HUES6 (cell line): ENCODE results near the gene HNRNPLL.
"Not testable (repeated sequence)": the region's sequence is repeated elsewhere in the genome, so short reads cannot be mapped to it uniquely, and the experiment has no call there.

Experiments
- H3K27ac ChIP-seq: 2 replicates; pipeline ENCODE4 v1.7.0; 2013; ENCODE audit warnings: low read depth, mild to moderate bottlenecking, low read length, inconsistent platforms
- H3K27me3 ChIP-seq: 2 replicates; pipeline ENCODE4 v1.6.1; 2013; ENCODE audit warnings: low read length; ENCODE audit not compliant: control insufficient read depth, insufficient read depth
- H3K36me3 ChIP-seq: 2 replicates; pipeline ENCODE4 v1.6.1; 2013; ENCODE audit warnings: low read length; ENCODE audit not compliant: control insufficient read depth, insufficient read depth
- H3K4me1 ChIP-seq: 2 replicates; pipeline ENCODE4 v1.6.1; 2013; ENCODE audit warnings: low read length; ENCODE audit not compliant: control insufficient read depth, insufficient read depth
- H3K4me3 ChIP-seq: 2 replicates; pipeline ENCODE4 v1.5.1; 2013; ENCODE audit warnings: low read depth, low read length
- H3K9ac ChIP-seq: one replicate; pipeline ENCODE4 v1.6.1; 2013; ENCODE audit warnings: mild to moderate bottlenecking, low read length
- H3K9me3 ChIP-seq: 2 replicates; pipeline ENCODE4 v1.6.1; 2013; ENCODE audit warnings: low read depth, low read length; ENCODE audit not compliant: control insufficient read depth, insufficient read depth

The HNRNPLL gene

GRCh38 chr2:38617301-38617700 lies 14.6 kb upstream of the HNRNPLL start:
- H3K27me3 ChIP-seq: no peaks in the 10 kb centered on the region
- no peaks in the 10 kb centered on the region for H3K36me3 ChIP-seq
- H3K4me3 ChIP-seq: no peak overlapping the region
- H3K9me3 ChIP-seq: no peaks in the 10 kb centered on the region
- H3K27ac ChIP-seq: no peak overlapping the region
- peaks cover 14% of the 10 kb centered on the region for H3K4me1 ChIP-seq
- no peak overlapping the region for H3K9ac ChIP-seq

GRCh38 chr2:38615237-38615636 lies 12.5 kb upstream of the HNRNPLL start:
- Histone ChIP-seq H3K4me3 (no peak overlapping the region), H3K27me3 (no peaks in the 10 kb centered on the region), H3K9ac (no peak overlapping the region), H3K36me3 (no peaks in the 10 kb centered on the region), H3K9me3 (no peaks in the 10 kb centered on the region), H3K4me1 (peaks cover 14% of the 10 kb centered on the region), H3K27ac (no peak overlapping the region)

- Histone ChIP-seq H3K36me3 (no peaks in the 10 kb centered on the region), H3K9ac (no peak overlapping the region), H3K4me3 (no peak overlapping the region), H3K27me3 (no peaks in the 10 kb centered on the region), H3K4me1 (peaks cover 14% of the 10 kb centered on the region), H3K9me3 (no peaks in the 10 kb centered on the region), H3K27ac (no peak overlapping the region)
These were observed 11.1 kb upstream of the HNRNPLL start for GRCh38 chr2:38613849-38614213.

- Histone ChIP-seq H3K36me3 (no peaks in the 10 kb centered on the region), H3K9ac (no peak overlapping the region), H3K4me1 (peaks cover 11% of the 10 kb centered on the region), H3K27me3 (no peaks in the 10 kb centered on the region), H3K9me3 (no peaks in the 10 kb centered on the region), H3K4me3 (no peak overlapping the region), H3K27ac (no peak overlapping the region)
These were observed 10.6 kb upstream of the HNRNPLL start for GRCh38 chr2:38613126-38613848.

- H3K27me3 ChIP-seq: no peaks in the 10 kb centered on the region
- H3K36me3 ChIP-seq: no peaks in the 10 kb centered on the region
- no peaks in the 10 kb centered on the region for H3K9me3 ChIP-seq
- no peak overlapping the region for H3K27ac ChIP-seq
- no peak overlapping the region for H3K4me3 ChIP-seq
- no peak overlapping the region for H3K9ac ChIP-seq
- peaks cover 11% of the 10 kb centered on the region for H3K4me1 ChIP-seq
These were observed 8.4 kb upstream of the HNRNPLL start for GRCh38 chr2:38610851-38611801.

- not testable (repeated sequence) for H3K9me3 ChIP-seq, H3K9ac ChIP-seq, H3K36me3 ChIP-seq, H3K27me3 ChIP-seq, H3K27ac ChIP-seq, H3K4me3 ChIP-seq
- peaks cover 10% of the 10 kb centered on the region for H3K4me1 ChIP-seq
These were observed 6.5 kb upstream of the HNRNPLL start for GRCh38 chr2:38609246-38609645.

- peaks cover 9% of the 10 kb centered on the region for H3K4me1 ChIP-seq
- H3K36me3 ChIP-seq: no peaks in the 10 kb centered on the region
- no peaks in the 10 kb centered on the region for H3K9me3 ChIP-seq
- no peak overlapping the region for H3K9ac ChIP-seq
- H3K4me3 ChIP-seq: no peak overlapping the region
- no peak overlapping the region for H3K27ac ChIP-seq
- H3K27me3 ChIP-seq: no peaks in the 10 kb centered on the region
These were observed 6.0 kb upstream of the HNRNPLL start for GRCh38 chr2:38608755-38609154.

- H3K9ac ChIP-seq: no peak overlapping the region
- peaks cover 7% of the 10 kb centered on the region; the same call in 1 of the 2 replicates for H3K4me1 ChIP-seq
- H3K27me3 ChIP-seq: no peaks in the 10 kb centered on the region
- no peak overlapping the region for H3K4me3 ChIP-seq
- H3K36me3 ChIP-seq: no peaks in the 10 kb centered on the region
- no peaks in the 10 kb centered on the region for H3K9me3 ChIP-seq
- H3K27ac ChIP-seq: no peak overlapping the region
These were observed 2.6 kb upstream of the HNRNPLL start for GRCh38 chr2:38605298-38605830.

- H3K36me3 ChIP-seq: no peaks in the 10 kb centered on the region
- peaks cover 23% of the 10 kb centered on the region for H3K4me1 ChIP-seq
- H3K9ac ChIP-seq: peak overlapping the region; percentile 72
- peak overlapping the region; percentile 95 for H3K4me3 ChIP-seq
- no peaks in the 10 kb centered on the region for H3K27me3 ChIP-seq
- peak overlapping the region; percentile 20; the same call in 1 of the 2 replicates for H3K27ac ChIP-seq
- no peaks in the 10 kb centered on the region for H3K9me3 ChIP-seq
These were observed 918 bp upstream of the HNRNPLL start for GRCh38 chr2:38603402-38604290.

GRCh38 chr2:38602136-38602731 lies 494 bp downstream of the HNRNPLL start:
- Histone ChIP-seq H3K4me1 (peaks cover 32% of the 10 kb centered on the region), H3K9me3 (no peaks in the 10 kb centered on the region), H3K9ac (peak overlapping the region; percentile 97), H3K4me3 (peak overlapping the region; percentile 95), H3K27me3 (no peaks in the 10 kb centered on the region), H3K36me3 (no peaks in the 10 kb centered on the region), H3K27ac (peak overlapping the region; percentile 96)
